Endothelial cell of umbilical vein (primary cell): ENCODE results near the gene RPS8.

Experiments used
- CTCF ChIP-seq, 2 donors: IDR thresholded peaks; 1 replicate in 1 of 2; 2 replicates in 1 of 2; pipeline ENCODE4 v1.5.1; 2011; ENCODE audit warnings: low read length in 2 of 2, mild to moderate bottlenecking in 2 of 2, moderate library complexity in 2 of 2, control low read depth in 1 of 2, inconsistent platforms in 1 of 2, low read depth in 1 of 2; ENCODE audit not compliant: insufficient read depth in 1 of 2; ENCODE audit errors: extremely low read depth in 1 of 2
- EZH2 ChIP-seq: IDR thresholded peaks from 2 replicates; pipeline ENCODE4 v1.6.1; 2012; ENCODE audit warnings: borderline replicate concordance, low read depth, mild to moderate bottlenecking, moderate library complexity, low read length, inconsistent platforms; ENCODE audit not compliant: severe bottlenecking
- GATA2 ChIP-seq: IDR thresholded peaks from 2 replicates; pipeline ENCODE4 v1.7.0; 2011; ENCODE audit warnings: low read depth, mild to moderate bottlenecking, moderate library complexity, mixed read lengths, low read length; ENCODE audit not compliant: insufficient read length, insufficient read depth
- POLR2A ChIP-seq: IDR thresholded peaks from 2 replicates; pipeline ENCODE4 v1.6.1; 2012; ENCODE audit warnings: low read depth, mild to moderate bottlenecking, control low read depth, low read length

GRCh38 chr1:44760876-44761275 is 14.5 kb upstream of the RPS8 start:
- TF ChIP-seq CTCF (IDR thresholded peaks at IDR 0.05; ENCODE audit: extremely low read depth in 1 of 2, insufficient read depth in 1 of 2, low read depth in 1 of 2, low read length in 2 of 2) (no peak), POLR2A (no peak), EZH2 (no peak), GATA2 (no peak)
